IPS DF 6.9 (cell line): ENCODE results near the gene CYP19A1.

Source experiments
- DNase-seq: peaks from one replicate; pipeline ENCODE4 v3.0.0-alpha.2; 2013; ENCODE audit warnings: low read depth, low spot score
- H3K27ac ChIP-seq: one replicate; pipeline ENCODE4 v1.5.1; 2013; ENCODE audit warnings: low read length, control low read depth
- H3K27me3 ChIP-seq: 2 replicates; pipeline ENCODE4 v1.6.1; 2013; ENCODE audit warnings: mild to moderate bottlenecking, low read length; ENCODE audit not compliant: control insufficient read depth, insufficient read depth
- H3K36me3 ChIP-seq: 2 replicates; pipeline ENCODE4 v1.6.1; 2013; ENCODE audit warnings: low read length; ENCODE audit not compliant: control insufficient read depth, insufficient read depth
- H3K4me1 ChIP-seq: 2 replicates; pipeline ENCODE4 v1.6.1; 2013; ENCODE audit warnings: low read length; ENCODE audit not compliant: control insufficient read depth, insufficient read depth
- H3K4me3 ChIP-seq: 2 replicates; pipeline ENCODE4 v1.5.1; 2013; ENCODE audit warnings: mild to moderate bottlenecking, low read length
- H3K9me3 ChIP-seq: 2 replicates; pipeline ENCODE4 v1.6.1; 2013; ENCODE audit warnings: low read length, inconsistent platforms; ENCODE audit not compliant: control insufficient read depth, insufficient read depth
- WGBS: extraction: QIAGEN DNeasy Blood & Tissue Kit; methylation state at CpG from one replicate; pipeline ENCODE4 v1.1.7; 2013; ENCODE audit warnings: mixed read lengths, missing lambda C conversion rate; ENCODE audit not compliant: insufficient read length, insufficient coverage; 5-methylcytosine and 5-hydroxymethylcytosine counted together

Gene CYP19A1

DNA sequence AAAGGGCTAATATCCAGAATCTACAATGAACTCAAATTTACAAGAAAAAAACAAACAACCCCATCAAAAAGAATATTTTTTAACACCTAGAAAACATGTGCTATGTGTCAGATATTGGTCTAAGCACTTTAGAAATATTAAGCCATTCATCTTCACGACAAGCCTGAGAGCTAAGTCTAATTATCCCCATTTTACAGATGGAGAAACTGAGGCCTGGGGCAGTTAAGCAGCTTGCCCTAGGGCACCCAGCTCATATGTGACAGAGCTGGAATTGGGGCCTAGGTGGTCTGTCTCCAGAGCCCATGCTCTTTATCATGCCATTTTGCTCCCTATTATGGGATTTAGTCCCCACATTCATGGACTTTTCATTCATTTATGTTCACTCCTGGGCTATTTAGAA is 92.8 kb downstream of the CYP19A1 start:
- no CpG with 5 or more reads among the region's 1 CpG for WGBS
- Histone ChIP-seq H3K36me3 (no peaks in the 10 kb centered on the region), H3K27me3 (no peaks in the 10 kb centered on the region), H3K4me3 (no peak overlapping the region), H3K9me3 (no peaks in the 10 kb centered on the region), H3K27ac (no peak overlapping the region), H3K4me1 (no peaks in the 10 kb centered on the region)
- DNase-seq, result no peak

GRCh38 chr15:51244423-51244869 is 94.0 kb downstream of the CYP19A1 start:
- Histone ChIP-seq H3K4me3 (no peak overlapping the region), H3K4me1 (no peaks in the 10 kb centered on the region), H3K27me3 (no peaks in the 10 kb centered on the region), H3K27ac (no peak overlapping the region), H3K36me3 (no peaks in the 10 kb centered on the region), H3K9me3 (no peaks in the 10 kb centered on the region)
- DNase-seq, result no peak
- WGBS, result no CpG with 5 or more reads among the region's 2 CpGs

- no peaks in the 10 kb centered on the region for H3K36me3 ChIP-seq
- no peaks in the 10 kb centered on the region for H3K4me1 ChIP-seq
- H3K27me3 ChIP-seq, result no peaks in the 10 kb centered on the region
- no peak overlapping the region for H3K27ac ChIP-seq
- DNase-seq, result no peak
- no peaks in the 10 kb centered on the region for H3K9me3 ChIP-seq
- no peak overlapping the region for H3K4me3 ChIP-seq
Observed at GRCh38 chr15:51243774-51244173, 94.6 kb downstream of the CYP19A1 start.

DNA sequence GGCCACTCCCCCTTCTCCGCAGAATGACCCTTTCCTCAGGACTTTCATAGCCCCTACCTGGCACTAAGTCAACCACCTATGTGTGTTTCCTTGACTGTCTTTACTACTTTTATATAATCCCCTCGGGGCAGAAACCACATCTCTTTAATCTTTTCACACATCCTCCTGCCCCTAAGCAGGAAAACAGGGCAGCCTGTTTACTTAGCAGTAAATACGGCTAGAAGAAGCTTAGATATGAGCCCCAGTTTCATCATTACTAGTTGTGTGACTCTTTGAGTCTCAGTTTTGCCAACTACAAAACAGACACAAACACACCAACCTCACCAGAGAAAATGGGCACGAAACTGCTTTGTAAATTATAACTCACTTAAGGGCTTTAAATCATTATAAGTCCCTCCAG is 98.3 kb downstream of the CYP19A1 start:
- no peak for DNase-seq
- no CpG with 5 or more reads among the region's 4 CpGs for WGBS
- Histone ChIP-seq H3K4me1 (no peaks in the 10 kb centered on the region), H3K4me3 (no peak overlapping the region), H3K27me3 (no peaks in the 10 kb centered on the region), H3K36me3 (no peaks in the 10 kb centered on the region), H3K9me3 (no peaks in the 10 kb centered on the region), H3K27ac (no peak overlapping the region)

GRCh38 chr15:51237816-51238215 is 100.6 kb downstream of the CYP19A1 start:
- no peak overlapping the region for H3K4me3 ChIP-seq
- H3K36me3 ChIP-seq, result no peaks in the 10 kb centered on the region
- no peaks in the 10 kb centered on the region for H3K9me3 ChIP-seq
- H3K27ac ChIP-seq, result no peak overlapping the region
- DNase-seq, result no peak
- H3K4me1 ChIP-seq, result no peaks in the 10 kb centered on the region
- no CpG with 5 or more reads among the region's 3 CpGs for WGBS
- H3K27me3 ChIP-seq, result no peaks in the 10 kb centered on the region

DNA sequence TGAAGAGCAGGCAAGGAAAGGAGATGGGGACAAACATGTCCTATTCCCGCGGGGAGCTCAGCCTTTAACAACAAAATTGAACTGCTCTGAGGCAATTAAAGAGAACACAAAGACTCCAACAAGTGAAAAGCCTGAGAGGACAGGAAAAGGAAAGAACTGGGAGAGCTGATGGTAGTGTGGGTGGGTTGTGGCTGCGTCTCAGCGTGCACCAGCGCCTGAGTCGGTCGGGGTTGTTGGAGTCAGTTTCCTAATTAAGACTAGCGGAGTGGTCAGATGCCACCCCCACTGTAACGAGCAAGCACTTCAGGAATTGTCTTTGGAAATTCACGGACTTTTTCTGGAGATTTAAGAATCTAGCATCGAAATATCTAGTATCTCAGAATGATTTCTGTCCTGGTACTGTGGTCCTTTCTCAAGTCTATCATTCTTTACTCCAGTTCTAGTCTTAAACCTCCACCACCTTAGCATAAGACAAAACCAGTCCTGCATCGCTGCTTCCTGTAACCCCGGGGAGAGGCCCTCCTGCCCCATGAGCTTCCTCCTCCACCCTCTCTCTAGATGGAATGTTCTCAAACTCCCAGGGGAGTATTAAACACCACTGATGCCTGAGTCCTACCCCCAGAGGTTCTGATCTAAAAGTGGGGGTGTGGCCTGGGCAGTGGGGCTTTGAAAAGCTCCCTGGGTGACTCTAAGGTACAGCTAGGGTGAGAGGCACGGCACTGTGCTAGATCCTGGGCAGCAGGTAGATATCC is 104.0 kb downstream of the CYP19A1 start:
- Histone ChIP-seq H3K9me3 (no peaks in the 10 kb centered on the region), H3K36me3 (no peaks in the 10 kb centered on the region), H3K4me1 (no peaks in the 10 kb centered on the region), H3K27ac (no peak overlapping the region), H3K4me3 (no peak overlapping the region), H3K27me3 (no peaks in the 10 kb centered on the region)
- WGBS, result no CpG with 5 or more reads among the region's 14 CpGs
- no peak for DNase-seq

DNA sequence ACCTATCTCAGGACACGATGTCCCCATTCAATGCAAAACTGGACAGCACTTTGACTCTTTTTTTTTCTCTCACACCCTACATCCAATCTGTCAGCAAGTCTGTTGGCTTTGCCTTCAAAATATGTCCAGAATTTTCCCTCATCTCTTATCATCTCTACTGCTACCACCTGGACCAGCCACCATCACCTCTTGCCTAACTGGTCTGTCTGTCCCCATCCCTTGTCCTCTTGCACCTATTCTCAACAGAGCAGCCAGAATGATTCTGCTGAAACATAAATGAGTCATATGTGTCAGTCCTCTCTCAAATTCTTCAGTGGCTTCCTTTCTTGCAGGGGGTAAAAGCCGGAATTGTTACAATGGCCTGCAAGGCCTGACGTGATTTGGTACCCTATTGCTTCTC is 105.8 kb downstream of the CYP19A1 start:
- H3K36me3 ChIP-seq, result no peaks in the 10 kb centered on the region
- no peaks in the 10 kb centered on the region for H3K9me3 ChIP-seq
- no peak overlapping the region for H3K27ac ChIP-seq
- DNase-seq, result no peak
- no CpG with 5 or more reads among the region's 3 CpGs for WGBS
- H3K4me1 ChIP-seq, result peaks cover 4% of the 10 kb centered on the region; the same call in 1 of the 2 replicates
- H3K27me3 ChIP-seq, result no peaks in the 10 kb centered on the region
- H3K4me3 ChIP-seq, result no peak overlapping the region

- H3K4me3 ChIP-seq, result no peak overlapping the region
- DNase-seq, result peak; percentile 20
- H3K36me3 ChIP-seq, result no peaks in the 10 kb centered on the region
- no CpG with 5 or more reads among the region's 2 CpGs for WGBS
- peaks cover 4% of the 10 kb centered on the region; the same call in 1 of the 2 replicates for H3K4me1 ChIP-seq
- H3K27ac ChIP-seq, result no peak overlapping the region
- H3K9me3 ChIP-seq, result no peaks in the 10 kb centered on the region
- H3K27me3 ChIP-seq, result no peaks in the 10 kb centered on the region
Observed at GRCh38 chr15:51229907-51230330, 108.5 kb downstream of the CYP19A1 start.

DNA sequence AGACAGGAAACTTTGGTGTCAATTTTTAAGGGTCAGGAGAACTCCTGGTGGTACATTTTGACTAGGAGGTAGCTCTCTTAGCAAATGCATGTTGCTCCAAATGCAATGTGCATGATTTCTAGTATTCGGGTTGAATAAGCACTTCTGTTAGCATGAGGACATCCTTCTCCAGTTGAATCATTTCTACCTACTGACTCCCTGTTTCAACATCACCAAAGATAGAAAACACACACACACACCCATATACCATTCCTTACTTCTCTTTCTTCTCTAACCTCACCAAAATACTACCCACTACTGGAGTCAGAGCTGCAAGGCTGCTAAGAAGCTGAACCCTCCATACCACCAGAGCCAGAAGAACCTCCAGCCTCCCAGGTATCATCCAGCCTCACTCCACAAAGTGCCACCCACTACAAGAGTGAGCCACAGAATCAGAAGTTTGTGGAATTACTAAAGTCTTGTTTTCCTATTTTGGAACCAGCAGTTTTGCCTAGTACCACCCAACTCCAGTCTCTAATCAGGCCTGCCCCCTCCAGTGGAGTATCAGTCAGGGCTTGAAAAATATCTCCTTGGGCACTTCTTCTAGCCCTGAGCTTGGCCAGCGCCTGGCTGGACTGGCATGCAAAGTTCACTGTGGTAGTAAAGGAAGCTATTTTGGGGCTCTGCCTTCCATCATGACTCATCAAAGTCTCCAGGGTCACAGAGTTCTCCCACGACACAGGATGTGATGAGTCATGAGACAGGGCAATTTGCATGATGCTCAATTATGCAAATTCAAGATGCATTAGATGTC is 110.3 kb downstream of the CYP19A1 start:
- no CpG with 5 or more reads among the region's 3 CpGs for WGBS
- no peaks in the 10 kb centered on the region for H3K27me3 ChIP-seq
- H3K36me3 ChIP-seq, result no peaks in the 10 kb centered on the region
- H3K4me1 ChIP-seq, result peaks cover 4% of the 10 kb centered on the region; the same call in 1 of the 2 replicates
- no peaks in the 10 kb centered on the region for H3K9me3 ChIP-seq
- H3K27ac ChIP-seq, result no peak overlapping the region
- peak; percentile 18 for DNase-seq
- H3K4me3 ChIP-seq, result no peak overlapping the region

DNA sequence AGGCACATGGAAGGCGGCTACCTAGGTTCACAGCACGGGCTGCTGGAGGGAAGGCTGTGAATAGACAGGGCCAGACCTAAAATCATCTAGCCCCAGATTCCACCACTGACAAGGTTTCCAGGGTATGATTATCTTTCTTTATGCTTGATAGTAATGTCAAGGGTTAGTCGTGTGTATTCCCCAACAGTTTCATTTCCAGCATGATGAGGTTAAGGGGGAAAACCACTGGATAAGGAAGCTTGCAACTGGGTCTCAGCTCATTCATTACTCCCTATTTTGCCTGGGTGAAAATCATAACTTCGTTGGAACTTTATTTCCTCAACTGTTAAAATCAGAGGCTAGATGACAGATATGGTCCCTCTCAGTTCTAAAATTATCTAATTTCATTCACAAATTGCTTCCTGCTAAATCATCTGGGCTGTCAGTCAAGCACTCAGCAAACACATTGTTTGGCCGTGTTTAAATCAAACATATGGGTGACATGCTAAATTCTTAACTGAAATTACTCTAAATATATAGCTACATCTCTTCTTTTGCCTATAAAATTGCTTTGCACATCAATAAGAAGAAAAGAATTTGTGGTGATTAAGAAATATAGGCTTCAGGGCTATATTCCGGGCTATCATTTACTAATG is 111.7 kb downstream of the CYP19A1 start:
- Histone ChIP-seq H3K4me3 (no peak overlapping the region), H3K27ac (no peak overlapping the region), H3K9me3 (no peaks in the 10 kb centered on the region), H3K4me1 (peaks cover 4% of the 10 kb centered on the region; the same call in 1 of the 2 replicates), H3K27me3 (no peaks in the 10 kb centered on the region), H3K36me3 (no peaks in the 10 kb centered on the region)
- DNase-seq, result no peak
- no CpG with 5 or more reads among the region's 6 CpGs for WGBS
